Calu3 (cell line): ENCODE data around the gene RAB7B. TPM values are rescaled to one million over a fixed set of nuclear protein-coding genes. Genes with fewer than 3 reads are reported as not detected.
"Not testable (repeated sequence)": the region's sequence is repeated elsewhere in the genome, so short reads cannot be mapped to it uniquely, and the experiment has no call there.

ENCODE experiments used
- BruUV-seq: library from RNA; stranded (reverse); fragments of 400-500 nt; replicated peaks from 2 replicates; lab custom pipeline; 2021; lab: Mats Ljungman, UMichigan
- CTCF ChIA-PET: fragments of 300-600 bp; sonication (Branson Sonifier 250); formaldehyde crosslinking; loops from one replicate; lab custom pipeline; 2022; ENCODE audit warnings: antibody characterized with exemption; lab: Charles Lee
- DNase-seq: peaks from one replicate; pipeline ENCODE4 v3.0.0; 2022
- H3K27ac Mint-ChIP-seq: one replicate; pipeline ENCODE4 v1.8.0; 2022; ENCODE audit warnings: mixed read lengths; ENCODE audit not compliant: unreplicated experiment
- H3K27me3 Mint-ChIP-seq: one replicate; pipeline ENCODE4 v1.8.0; 2022; ENCODE audit warnings: mixed read lengths; ENCODE audit not compliant: unreplicated experiment
- H3K36me3 Mint-ChIP-seq: one replicate; pipeline ENCODE4 v1.8.0; 2022; ENCODE audit warnings: mild to moderate bottlenecking, moderate library complexity, mixed read lengths; ENCODE audit not compliant: insufficient read depth, unreplicated experiment
- H3K4me1 Mint-ChIP-seq: one replicate; pipeline ENCODE4 v1.8.0; 2022; ENCODE audit warnings: mild to moderate bottlenecking, low read depth, mixed read lengths; ENCODE audit not compliant: unreplicated experiment
- H3K4me3 Mint-ChIP-seq: one replicate; pipeline ENCODE4 v1.8.0; 2022; ENCODE audit warnings: mild to moderate bottlenecking, low read depth, moderate library complexity, mixed read lengths; ENCODE audit not compliant: unreplicated experiment
- H3K9me3 Mint-ChIP-seq: one replicate; pipeline ENCODE4 v1.8.0; 2022; ENCODE audit warnings: low read depth, mixed read lengths; ENCODE audit not compliant: unreplicated experiment
- intact Hi-C: fragments of 100-400 bp; cut with micrococcal nuclease; formaldehyde crosslinking; loops from one replicate; pipeline ENCODE4 v1.10.0; 2022; ENCODE audit not compliant: unreplicated experiment
- total RNA-seq: library from RNA; stranded (reverse); gene quantifications from 2 replicates; pipeline ENCODE4 v1.2.3, GENCODE V29; 2022
- TF ChIP-seq, protein P1 (sequence below): fragments of 200-600 bp; IDR thresholded peaks from one replicate; pipeline ENCODE4 v1.8.0; 2022; ENCODE audit warnings: antibody characterized with exemption; ENCODE audit not compliant: unreplicated experiment

RAB7B gene
- total RNA-seq, 1 experiment from 2014 or later: 1.1 TPM

DNA sequence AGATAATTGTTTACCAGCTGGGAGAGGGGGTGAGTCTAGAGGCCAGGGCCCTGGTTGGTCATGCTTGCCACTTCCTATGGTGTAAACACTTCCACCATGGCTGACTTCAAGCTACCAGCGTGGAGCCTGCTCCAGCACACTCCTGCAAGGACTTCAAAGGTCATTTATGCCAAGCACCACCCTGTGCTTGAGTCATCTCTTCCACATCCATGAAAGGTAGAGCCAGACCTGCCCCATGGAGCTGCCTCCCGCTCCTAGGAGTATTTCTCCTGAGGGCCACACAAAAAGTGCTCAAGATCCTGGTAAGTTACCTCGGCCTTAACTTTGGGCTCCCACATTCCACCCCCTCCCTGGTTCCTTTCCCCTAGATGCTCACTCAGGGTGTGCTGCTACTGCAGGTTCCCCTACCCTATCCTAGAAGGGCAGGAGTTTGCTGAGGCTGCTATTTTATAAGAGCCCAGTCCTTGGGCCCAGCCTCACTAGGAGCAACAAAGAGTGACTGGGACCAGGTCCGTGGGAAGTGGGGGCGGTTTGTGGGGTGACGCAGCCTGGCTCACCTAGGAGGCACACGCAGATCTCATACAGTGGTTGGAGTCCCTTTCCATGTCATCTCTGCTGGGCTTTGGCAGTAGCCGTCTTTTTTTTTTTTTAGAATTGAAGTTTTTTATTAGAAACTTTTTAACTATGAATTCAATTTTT lies 2.4 kb downstream of the RAB7B start:
- DNase-seq: no peak
- H3K9me3 Mint-ChIP-seq: peaks cover 2% of the 10 kb centered on the region
- TF ChIP-seq, protein P1, sequence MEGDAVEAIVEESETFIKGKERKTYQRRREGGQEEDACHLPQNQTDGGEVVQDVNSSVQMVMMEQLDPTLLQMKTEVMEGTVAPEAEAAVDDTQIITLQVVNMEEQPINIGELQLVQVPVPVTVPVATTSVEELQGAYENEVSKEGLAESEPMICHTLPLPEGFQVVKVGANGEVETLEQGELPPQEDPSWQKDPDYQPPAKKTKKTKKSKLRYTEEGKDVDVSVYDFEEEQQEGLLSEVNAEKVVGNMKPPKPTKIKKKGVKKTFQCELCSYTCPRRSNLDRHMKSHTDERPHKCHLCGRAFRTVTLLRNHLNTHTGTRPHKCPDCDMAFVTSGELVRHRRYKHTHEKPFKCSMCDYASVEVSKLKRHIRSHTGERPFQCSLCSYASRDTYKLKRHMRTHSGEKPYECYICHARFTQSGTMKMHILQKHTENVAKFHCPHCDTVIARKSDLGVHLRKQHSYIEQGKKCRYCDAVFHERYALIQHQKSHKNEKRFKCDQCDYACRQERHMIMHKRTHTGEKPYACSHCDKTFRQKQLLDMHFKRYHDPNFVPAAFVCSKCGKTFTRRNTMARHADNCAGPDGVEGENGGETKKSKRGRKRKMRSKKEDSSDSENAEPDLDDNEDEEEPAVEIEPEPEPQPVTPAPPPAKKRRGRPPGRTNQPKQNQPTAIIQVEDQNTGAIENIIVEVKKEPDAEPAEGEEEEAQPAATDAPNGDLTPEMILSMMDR: no peak
- no peak overlapping the region for H3K4me3 Mint-ChIP-seq
- CTCF ChIA-PET: interaction anchor here (0.7 to 1.4 kb wide), 3 partner anchors 14 to 418 kb away, joined by 3 to 7 read pairs (median 4); no protein-coding TSS in a partner anchor
- H3K27ac Mint-ChIP-seq: no peak overlapping the region
- H3K4me1 Mint-ChIP-seq: peaks cover 34% of the 10 kb centered on the region
- no peaks in the 10 kb centered on the region for H3K27me3 Mint-ChIP-seq
- BruUV-seq: no TSS peak
- intact Hi-C loops: no loop called here
- peaks cover 9% of the 10 kb centered on the region for H3K36me3 Mint-ChIP-seq

DNA sequence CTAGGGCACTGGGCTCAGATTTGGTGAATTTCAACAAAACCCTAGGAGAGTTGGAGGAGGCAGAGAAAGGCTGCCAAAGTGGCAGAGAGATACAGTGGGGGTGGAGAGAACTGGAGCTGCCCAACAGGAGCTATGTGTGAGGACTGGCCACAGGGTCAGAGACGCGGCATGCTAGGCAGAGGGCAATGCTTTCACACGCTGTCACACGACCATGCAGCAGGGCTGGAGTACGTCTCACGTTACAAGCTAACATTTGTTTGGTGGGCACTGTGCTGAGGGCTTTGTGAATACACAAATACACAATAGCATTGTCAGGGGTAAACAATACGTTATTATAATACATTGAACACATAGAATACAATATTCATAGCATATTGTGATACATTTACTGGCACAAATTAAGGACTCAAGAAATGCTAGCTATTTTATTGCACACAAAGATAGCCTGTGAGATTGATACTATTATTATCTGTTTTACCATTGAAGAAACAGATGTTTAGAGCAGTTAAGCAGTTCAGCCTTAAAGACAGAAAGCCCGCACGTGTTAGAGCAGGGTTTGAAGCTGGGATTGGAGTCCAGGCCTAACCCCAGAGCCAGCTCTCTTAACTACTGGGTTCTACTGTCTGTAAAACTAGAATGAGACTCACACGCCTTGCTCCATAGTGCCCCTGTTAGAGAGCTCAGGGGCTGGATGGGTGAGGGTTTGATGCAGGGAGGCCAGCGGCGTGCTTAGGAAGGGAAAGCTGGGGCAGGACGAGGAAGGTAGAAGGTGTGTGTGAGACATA lies 4.5 kb downstream of the RAB7B start:
- DNase-seq: no peak
- Mint-ChIP-seq H3K36me3 (peaks cover 5% of the 10 kb centered on the region), H3K27ac (no peak overlapping the region), H3K4me3 (no peak overlapping the region), H3K27me3 (no peaks in the 10 kb centered on the region), H3K4me1 (peaks cover 13% of the 10 kb centered on the region), H3K9me3 (peaks cover 2% of the 10 kb centered on the region)
- TF ChIP-seq, protein P1: no peak
- CTCF ChIA-PET: interaction anchor here (1.0 to 1.4 kb wide), 2 partner anchors 20 to 108 kb away, joined by 3 read pairs; no protein-coding TSS in a partner anchor
- intact Hi-C loops: no loop called here
- no TSS peak for BruUV-seq

DNA sequence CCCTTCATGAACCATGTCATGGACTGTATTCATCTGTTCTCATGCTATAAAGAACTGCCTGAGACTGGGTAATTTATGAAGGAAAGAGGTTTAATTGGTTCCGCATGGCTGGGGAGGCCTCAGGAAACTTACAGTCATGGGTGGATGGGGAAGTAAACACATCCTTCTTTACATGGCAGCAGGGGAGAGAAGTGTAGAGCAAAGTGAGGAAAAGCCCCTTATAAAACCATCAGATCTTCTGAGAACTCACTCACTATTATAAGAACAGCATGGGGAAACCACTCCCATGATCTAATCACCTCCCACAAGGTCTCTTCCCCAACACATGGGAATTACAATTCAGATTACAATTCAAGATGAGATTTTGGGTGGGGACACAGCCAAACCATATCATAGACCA lies 6.6 kb downstream of the RAB7B start:
- CTCF ChIA-PET, H3K27ac Mint-ChIP-seq, H3K27me3 Mint-ChIP-seq, H3K9me3 Mint-ChIP-seq, BruUV-seq, H3K4me1 Mint-ChIP-seq, H3K4me3 Mint-ChIP-seq, DNase-seq, intact Hi-C loops, H3K36me3 Mint-ChIP-seq: not testable (repeated sequence)

DNA sequence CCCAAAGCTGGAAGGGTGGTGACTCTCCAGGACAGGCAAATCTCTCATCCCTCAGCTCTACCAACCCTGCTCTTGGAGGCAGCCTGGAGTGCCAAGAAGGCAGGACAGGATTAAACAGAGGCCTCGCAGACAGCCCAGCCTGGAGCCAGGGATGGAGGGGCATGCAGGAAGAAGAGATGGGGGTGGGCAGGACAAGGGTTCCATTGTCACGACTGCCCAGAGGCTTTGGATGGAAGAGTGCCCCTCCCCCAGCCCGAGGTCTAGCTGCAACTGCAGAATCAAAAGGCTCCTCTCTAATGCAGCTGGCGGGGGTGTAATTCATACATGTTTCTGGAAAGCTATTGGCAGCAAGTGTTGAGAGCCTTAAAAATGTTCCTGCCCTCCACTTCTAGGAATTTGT lies 8.8 kb downstream of the RAB7B start:
- intact Hi-C loops: no loop called here

More for the DNA sequence above, 8.8 kb downstream of the RAB7B start:
- Mint-ChIP-seq H3K4me3 (no peak overlapping the region), H3K36me3 (no peaks in the 10 kb centered on the region), H3K9me3 (peaks cover 2% of the 10 kb centered on the region), H3K27ac (no peak overlapping the region), H3K27me3 (no peaks in the 10 kb centered on the region), H3K4me1 (no peaks in the 10 kb centered on the region)
- no TSS peak for BruUV-seq
- no peak for DNase-seq
- TF ChIP-seq, protein P1: no peak
- CTCF ChIA-PET: no interaction called here
